Erythroblast (primary cell): ENCODE results near the gene PEDS1.
"Not testable (repeated sequence)": the region's sequence is repeated elsewhere in the genome, so short reads cannot be mapped to it uniquely, and the experiment has no call there.

Experiments used
- DNase-seq, 2 experiments: peaks; one replicate each; lab custom pipeline; 2025; lab: John Stamatoyannopoulos, UW
- GATA1 ChIP-seq: IDR thresholded peaks from 2 replicates; pipeline ENCODE4 v1.6.1; 2011; ENCODE audit warnings: low read depth, mild to moderate bottlenecking, control low read depth, low read length, moderate library complexity
- POLR2A ChIP-seq: IDR thresholded peaks from 2 replicates; pipeline ENCODE4 v1.6.1; 2011; ENCODE audit warnings: mild to moderate bottlenecking, low read length

The PEDS1 gene

DNA sequence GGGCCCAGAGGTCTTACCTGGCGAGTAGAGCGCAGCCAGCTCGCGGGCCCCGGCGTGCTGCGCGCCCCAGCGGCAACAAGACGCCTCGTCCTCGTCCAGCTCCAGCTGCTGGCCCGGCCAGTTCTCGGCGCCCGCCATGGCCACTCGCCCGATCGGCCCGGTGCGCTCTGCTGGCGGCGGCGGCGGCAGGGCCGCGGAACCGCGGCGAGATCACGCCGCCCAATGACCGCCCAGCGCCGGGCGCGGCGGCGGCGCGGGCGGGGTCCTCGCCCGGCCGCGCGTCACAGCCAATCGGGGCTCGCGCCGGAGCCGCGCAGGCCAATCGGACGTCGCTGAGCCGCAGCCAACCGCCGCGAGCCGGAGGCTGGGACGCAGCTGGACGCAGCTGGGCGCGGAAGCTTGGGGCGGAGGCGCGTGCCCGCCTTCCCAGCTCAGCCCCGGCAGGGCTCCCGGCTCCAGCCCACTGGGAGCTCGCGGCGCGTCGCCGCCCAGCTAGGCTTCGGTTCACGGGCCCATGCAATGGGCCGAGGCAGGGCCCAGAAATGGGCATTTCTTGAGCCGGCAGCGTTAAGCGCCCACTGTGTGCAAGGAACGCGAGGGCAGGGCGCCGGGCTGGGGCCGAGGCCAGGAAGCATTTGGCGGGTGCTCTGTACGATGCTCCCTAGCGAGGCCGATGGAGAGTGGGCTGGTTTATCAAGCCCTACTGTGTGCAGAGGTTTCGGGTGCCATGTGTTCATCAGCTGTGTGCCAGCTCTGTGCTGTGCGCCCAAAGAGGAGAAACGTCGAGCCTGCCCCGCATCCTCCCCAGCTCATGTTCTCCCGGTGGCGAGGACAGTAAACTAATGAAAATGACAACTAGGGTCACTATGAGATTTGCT is at the start of gene PEDS1:
Gene PEDS1 (minus strand): TSS at position 224 of the 878 bp plus-strand sequence. CDS start 86 bp downstream, at position 138.
- DNase-seq: peak; percentile 91 to 95
- TF ChIP-seq POLR2A (peak; percentile 95), GATA1 (no peak)

DNA sequence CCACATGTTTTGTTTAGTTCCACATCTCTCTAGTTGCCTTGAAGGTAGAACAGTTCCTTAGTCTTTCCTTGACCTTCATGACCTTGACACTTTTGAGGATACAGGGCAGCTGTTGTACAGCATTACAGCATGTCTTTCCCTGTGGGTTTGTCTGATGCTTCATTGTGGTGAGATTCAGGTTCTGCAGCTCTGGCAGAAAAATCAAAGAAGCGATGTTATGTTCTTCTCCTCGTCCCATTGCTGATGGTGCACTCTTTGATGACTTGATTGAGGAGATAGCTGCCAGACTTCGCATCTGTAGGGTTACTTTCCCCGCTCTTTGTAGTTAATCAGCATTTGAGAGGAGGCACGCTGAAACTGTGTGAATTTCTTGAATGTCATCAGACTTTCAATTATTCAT is 49.2 kb upstream of the PEDS1 start:
- TF ChIP-seq GATA1: no peak
- no peak for DNase-seq

DNA sequence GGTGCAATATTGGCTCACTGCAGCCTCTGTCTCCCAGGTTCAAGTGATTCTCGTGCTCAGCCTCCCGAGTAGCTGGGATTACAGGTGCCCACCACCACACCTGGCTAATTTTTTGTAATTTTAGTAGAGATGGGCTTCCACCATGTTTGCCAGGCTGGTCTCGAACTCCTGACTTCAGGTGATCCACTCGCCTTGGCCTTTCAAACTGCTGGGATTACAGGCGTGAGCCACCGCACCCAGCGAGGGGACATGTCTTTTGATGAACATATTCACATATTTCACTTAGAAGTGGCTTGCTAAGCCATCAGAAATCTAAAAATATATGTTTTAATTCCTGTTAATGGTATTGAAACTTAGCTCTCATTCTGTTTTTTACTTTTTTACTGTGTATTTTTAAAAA is 48.2 kb upstream of the PEDS1 start:
- DNase-seq: not testable (repeated sequence)

DNA sequence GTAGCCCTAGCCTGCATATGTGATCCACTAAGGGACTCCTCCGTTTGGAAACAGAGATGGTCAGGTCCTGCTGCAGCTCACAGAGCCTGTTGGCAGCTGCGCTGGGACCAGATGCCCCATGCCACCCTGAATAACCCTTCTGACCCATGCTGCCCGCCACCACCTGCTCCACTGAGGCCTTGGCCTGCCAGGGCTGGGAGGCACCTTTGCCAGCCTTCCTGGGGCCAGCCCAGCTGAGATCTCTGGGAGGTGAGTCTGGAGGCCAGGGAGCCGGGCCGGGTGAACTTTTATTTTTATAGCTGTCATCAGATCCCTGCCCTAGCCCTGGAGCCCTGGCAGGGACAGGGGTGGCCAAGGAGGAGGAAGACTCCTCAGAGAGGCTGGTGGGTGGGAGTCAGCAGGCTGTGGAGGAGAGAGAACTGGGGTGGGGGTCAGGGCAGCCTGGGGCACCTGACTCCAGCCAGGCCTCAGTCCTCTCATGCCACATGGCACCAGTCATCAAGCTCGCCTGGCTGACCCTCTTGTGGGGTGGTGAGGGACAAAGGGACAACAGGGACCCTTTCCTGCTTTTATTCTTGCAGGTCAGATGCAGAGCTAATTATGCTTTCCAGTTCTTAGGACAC is 47.1 kb upstream of the PEDS1 start:
- DNase-seq: no peak
- no peak for TF ChIP-seq GATA1

DNA sequence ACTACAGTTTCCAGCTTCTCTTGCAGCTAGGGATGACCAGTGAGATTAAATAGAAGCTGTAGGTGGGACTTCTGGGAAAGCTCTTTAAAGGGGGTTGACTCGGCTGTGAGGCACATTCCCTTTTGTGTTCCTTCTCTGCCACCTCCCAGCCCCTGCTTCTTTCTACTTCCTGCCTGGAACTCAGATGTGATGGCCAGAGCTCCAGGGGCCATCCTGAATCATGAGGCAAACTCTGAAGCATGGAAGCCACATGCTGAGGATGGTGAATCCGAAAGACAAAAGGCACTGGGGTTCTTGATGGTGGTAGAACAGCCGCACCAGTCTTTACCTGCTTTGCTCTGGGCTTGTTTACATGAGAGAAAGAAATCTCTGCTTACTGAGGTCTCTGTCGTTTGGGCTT is 46.2 kb upstream of the PEDS1 start:
- TF ChIP-seq POLR2A (no peak), GATA1 (no peak)
- DNase-seq: no peak

DNA sequence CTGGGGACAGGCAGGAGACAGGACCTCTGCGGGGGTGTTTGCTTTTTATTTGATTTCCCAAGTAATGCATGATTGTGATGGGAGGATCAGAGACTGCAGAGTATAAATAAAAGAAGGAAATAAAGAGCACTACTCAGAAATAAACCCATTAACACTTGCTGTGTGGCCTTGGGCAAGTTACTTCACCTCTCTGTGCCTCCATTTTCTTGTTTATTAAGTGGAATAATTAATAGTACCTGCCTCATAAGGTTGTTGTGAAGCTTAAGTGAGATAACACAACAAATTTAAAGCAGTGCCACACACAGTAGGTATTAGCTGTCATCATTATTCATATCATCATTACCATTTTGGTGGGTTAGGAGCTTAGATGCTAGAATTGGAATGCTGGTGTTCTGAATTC is 45.2 kb upstream of the PEDS1 start:
- TF ChIP-seq POLR2A (no peak), GATA1 (no peak)
- DNase-seq: no peak

DNA sequence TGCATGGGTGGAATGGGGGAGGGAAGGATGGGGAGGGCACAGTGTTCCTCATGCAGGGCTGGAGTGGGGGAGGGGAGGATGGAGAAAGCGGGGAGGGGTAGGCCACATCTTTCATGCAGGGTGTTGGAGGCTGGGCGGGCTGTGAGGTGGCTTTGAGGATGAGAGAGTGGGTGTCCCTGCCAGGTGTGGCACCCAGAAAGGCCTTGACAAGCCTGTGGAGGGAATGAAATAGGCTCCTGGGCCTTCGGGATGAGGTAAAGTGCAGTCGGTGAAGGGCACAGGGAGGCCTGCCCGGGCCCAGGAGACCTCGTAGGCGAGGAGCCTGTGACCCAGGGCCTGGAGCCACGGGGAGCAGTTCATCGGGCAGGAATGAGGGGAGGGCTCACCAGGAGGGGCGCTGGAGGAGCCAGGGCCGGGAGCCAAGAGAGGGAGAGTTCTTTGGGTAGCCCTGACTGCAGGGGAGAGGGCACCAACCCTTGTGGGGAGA is 44.7 kb upstream of the PEDS1 start:
- no peak for DNase-seq
- TF ChIP-seq POLR2A (no peak), GATA1 (no peak)

DNA sequence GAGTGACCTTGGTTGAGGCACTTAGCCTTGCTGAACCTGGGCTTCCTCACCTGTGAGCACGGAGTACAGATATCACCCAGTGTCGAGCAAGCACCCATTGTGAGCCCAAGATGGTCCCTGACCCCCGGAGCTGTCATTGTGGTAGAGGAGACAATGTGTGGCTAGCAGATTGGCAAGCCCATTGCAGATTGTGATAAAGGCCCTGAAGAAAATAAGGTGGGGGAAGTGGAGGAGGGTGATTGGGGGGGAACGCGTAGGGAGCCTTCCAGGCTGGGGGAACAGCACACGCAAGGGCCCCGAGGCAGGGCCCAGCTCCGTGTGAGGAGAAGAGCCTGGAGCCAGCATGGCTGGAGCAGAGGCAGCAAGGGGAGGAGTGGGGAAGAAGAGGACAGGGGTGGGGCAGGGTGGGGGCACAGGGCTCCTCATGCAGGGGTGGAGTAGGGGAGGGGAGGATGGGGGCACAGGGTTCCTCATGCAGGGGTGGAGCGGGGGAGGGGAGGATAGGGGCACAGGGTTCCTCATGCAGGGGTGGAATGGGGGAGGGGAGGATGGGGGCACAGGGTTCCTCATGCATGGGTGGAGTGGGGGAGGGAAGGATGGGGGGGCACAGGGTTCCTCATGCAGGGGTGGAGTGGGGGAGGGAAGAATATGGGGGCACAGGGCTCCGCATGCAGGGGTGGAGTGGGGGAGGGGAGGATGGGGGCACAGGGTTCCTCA is 44.1 kb upstream of the PEDS1 start:
- DNase-seq: peak; percentile 78 to 92
- no peak for TF ChIP-seq GATA1
- no peak for TF ChIP-seq POLR2A

DNA sequence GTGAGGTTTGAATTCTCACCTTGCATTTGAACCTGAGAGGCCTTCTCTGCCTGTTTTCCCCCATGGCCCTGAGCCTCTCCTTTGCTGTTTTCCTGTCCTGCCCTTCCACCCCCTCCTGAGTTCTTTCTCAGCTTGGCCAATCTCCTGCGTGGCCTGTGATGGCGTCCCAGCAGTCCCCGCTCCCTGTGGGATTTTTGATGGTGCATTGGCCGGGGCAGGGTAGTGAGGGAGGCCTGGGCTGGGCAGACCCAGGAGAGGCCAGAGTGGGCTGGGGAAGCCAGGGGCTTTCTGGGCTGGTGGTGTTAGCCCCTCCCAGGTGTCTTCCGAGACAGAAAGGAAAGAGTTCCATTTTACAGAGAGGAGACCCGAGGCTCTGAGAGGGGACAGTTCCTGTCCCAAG is 43.4 kb upstream of the PEDS1 start:
- DNase-seq: no peak
- TF ChIP-seq GATA1: no peak
- TF ChIP-seq POLR2A: no peak

DNA sequence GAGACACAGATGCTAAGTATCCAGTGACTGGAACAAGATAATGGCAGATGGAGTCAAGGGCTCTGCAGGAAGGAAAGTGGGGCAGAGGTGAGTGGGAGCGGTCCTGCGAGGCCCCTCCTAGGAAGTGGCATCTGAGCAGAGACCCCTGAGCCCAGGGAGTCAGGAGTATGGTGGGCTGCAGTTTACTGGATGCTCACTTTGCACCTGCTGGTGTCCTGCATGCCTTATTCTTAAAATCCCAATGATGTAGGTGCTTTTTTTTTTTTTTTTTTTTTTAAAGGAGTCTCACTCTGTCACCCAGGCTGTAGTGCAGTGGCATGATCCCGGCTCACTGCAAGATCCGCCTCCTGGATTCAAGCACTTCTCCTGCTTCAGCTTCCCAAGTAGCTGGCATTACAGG is 42.7 kb upstream of the PEDS1 start:
- DNase-seq: peak; percentile 53 to 76
- TF ChIP-seq POLR2A: no peak
- TF ChIP-seq GATA1: no peak

DNA sequence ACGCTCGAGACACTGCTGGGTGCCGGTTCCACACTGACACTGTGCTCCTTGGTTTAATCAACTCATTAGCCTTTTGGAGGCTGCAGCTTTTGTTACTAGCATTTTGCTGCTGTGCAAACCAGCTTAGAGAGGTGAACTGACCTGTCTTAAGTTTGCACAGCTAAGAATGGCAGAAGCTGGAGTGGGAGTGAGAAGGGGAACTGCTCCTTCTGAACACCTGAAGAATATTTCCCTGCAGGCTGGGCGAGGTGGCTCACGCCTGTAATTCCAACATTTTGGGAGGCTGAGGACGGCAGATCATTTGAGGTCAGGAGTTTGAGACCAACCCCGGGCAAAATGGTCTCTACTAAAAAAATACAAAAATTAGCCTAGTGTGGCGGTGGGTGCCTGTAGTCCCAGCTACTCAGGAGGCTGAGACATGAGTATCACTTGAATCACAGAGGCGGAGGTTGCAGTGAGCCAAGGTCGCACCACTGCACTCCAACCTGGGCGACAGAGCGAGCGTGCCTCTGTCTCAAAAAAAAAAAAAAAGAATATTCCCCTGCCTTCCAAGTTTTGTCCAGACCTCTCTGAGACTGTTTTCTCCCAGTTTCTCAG is 42.1 kb upstream of the PEDS1 start:
- no peak for DNase-seq
- no peak for TF ChIP-seq POLR2A
- TF ChIP-seq GATA1: no peak

DNA sequence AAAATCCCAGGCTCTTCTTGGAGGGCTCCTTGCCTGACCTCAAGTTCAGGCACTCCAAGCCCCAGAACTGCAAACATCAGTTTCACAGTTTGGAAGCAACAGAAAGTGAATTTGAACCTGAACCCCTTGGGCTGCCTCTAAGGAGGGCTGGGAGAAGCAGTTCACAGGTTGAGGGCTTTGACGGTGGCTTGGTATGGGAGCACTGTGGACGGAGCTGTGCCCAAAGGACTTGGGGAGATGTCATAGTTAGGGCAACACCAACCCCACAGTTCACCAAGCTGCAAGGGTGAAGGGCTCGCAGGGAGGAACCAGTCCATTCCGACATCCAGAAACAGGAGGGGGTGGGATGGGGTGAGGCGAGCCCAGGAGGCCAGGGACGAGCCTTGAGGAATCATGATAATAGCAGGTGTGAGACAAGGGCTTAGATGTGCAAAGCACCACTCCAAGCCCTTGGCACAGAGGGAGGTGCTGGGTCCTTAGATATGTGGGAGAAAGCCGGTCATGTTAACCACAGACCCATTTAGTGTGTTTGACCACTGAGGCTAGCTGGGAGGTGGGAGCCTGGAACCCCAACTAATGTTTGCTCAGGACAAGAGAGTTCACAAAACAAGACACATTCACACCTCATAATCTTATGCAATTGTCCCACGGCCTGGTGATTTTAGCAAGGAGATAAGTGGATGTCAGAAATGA is 41.5 kb upstream of the PEDS1 start:
- peak; percentile 65 to 68 for DNase-seq
- TF ChIP-seq GATA1 (no peak), POLR2A (no peak)

DNA sequence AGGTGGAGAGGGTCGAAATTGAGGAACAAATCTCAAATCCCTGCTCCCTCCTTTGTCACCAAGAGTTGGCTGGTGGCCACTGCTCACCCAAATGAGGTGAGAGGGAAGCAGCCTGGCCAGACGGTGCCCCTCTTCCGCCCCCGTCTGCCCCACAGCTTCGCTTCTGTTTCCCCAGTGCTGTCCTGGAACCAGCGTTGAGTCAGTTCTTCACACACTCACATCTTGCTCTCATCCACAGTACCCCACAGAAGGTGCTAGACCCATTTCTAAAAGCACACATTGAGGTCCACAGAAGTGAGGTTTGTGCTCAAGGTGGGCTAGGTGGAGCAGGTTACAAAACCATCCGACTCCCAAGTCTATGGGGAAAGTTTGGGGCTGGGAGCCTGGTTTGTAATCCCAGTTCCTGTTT is 40.9 kb upstream of the PEDS1 start:
- peak; percentile 35 to 57 for DNase-seq
- TF ChIP-seq POLR2A (no peak), GATA1 (no peak)

DNA sequence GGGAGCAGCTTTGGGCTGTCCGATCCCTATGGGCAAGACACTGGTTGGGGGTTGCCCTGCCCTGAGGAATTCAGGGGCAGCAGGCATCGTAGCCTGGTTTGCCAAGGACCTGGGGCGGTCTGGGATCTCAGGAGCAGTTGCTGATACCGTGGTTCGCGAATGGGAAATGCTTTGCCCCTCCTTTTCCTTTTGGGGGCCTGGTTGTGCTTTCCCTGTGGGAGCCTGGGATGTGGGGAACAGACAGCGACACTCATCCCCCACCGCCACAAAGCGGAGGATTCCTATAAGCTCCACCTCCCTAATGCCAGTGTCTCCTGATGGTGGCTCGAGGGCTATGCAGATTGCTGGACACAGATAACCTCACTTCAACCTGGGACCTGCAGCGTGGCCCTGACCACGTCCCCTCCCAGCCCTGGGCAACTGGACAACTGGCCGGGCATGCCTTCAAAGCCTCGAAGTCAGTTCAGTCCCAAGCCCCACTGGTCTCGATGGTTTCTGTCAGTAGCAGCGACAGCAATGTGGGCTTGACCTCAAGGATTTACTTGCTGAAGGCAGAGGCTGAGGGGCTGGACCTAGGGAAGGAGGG is 40.4 kb upstream of the PEDS1 start:
- DNase-seq: peak; percentile 45 to 55
- TF ChIP-seq POLR2A (peak; percentile 25), GATA1 (no peak)
